Measurements from ENCODE around the gene PCDHA1. TPM values are rescaled to one million over a fixed set of nuclear protein-coding genes. Genes with fewer than 3 reads are reported as not detected.

Gene PCDHA1
- total and polyA plus RNA-seq, 2 donors (not counting 3 experiments of a cell fraction or from before 2014, with no cell fraction given) = 0.04 TPM; not detected in 1

- H2AFZ ChIP-seq (ENCODE audit: low read depth, low read length) = no peak within 1 kb of the TSS
- no peaks in the 10 kb centered on the region for H3K4me1 ChIP-seq (ENCODE audit: control insufficient read depth, extremely low read depth, insufficient read depth, low read length)
- H3K27ac ChIP-seq (ENCODE audit: insufficient read depth, low read depth, low read length) = no peak within 1 kb of the TSS
- DNase-seq (ENCODE audit: low read depth, low spot score) (no peak), FAIRE-seq (no peak)
- H4K20me1 ChIP-seq (replicated peaks; ENCODE audit: control insufficient read depth, extremely low read depth, insufficient read depth, low read length) = no peaks in the 10 kb centered on the region
- BruUV-seq (replicated peaks) = no TSS peak
- no peak within 1 kb of the TSS for H3K4me2 ChIP-seq (ENCODE audit: insufficient read depth, low read length)
- no peaks in the 10 kb centered on the region for H3K27me3 ChIP-seq (ENCODE audit: control insufficient read depth in 2 of 2, insufficient read depth in 2 of 2, low read length in 2 of 2)
- intact Hi-C loops (cut with micrococcal nuclease) = no loop called here
- TF ChIP-seq POLR2AphosphoS5 (IDR thresholded peaks at IDR 0.05; ENCODE audit: insufficient read depth, low read depth, low read length) (no peak), JUN (IDR thresholded peaks at IDR 0.05; ENCODE audit: borderline replicate concordance, insufficient read depth, insufficient read length, low read depth) (no peak), EZH2 (IDR thresholded peaks at IDR 0.05; ENCODE audit: borderline replicate concordance, low read depth, low read length, severe bottlenecking) (no peak), MYC (IDR thresholded peaks at IDR 0.05; ENCODE audit: low read depth, low read length) (no peak), FOS (IDR thresholded peaks at IDR 0.05; ENCODE audit: borderline replicate concordance, insufficient read depth, low read length) (no peak), GATA2 (IDR thresholded peaks at IDR 0.05; ENCODE audit: insufficient read depth, insufficient read length, low read depth, low read length) (no peak), CTCF (IDR thresholded peaks at IDR 0.05; ENCODE audit: extremely low read depth in 1 of 2, insufficient read depth in 1 of 2, low read depth in 1 of 2, low read length in 2 of 2) (no peak), POLR2A (IDR thresholded peaks at IDR 0.05; ENCODE audit: low read depth, low read length) (no peak)
- TF ChIP-seq, protein P1, sequence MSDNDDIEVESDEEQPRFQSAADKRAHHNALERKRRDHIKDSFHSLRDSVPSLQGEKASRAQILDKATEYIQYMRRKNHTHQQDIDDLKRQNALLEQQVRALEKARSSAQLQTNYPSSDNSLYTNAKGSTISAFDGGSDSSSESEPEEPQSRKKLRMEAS (IDR thresholded peaks at IDR 0.05; ENCODE audit: insufficient read depth, insufficient read length) = no peak
- CTCF ChIA-PET = interaction anchor here (1.0 to 1.8 kb wide), 3 partner anchors 11 to 246 kb away, joined by 4 to 5 read pairs (median 4); no protein-coding TSS in a partner anchor
- no peaks in the 10 kb centered on the region for H3K79me2 ChIP-seq (ENCODE audit: control insufficient read depth, insufficient read depth, low read length)
- dilution Hi-C loops (cut with MboI; ENCODE audit: extremely low pct_ligation_motif_present, low sequenced_read_pairs) = no loop called here
- H3K36me3 ChIP-seq (ENCODE audit: control insufficient read depth in 2 of 2, extremely low read depth in 1 of 2, insufficient read depth in 2 of 2, low read length in 2 of 2) = no peaks in the 10 kb centered on the region
- H3K9me3 ChIP-seq (replicated peaks; ENCODE audit: control insufficient read depth, insufficient read depth, low read length) = no peaks in the 10 kb centered on the region
- H3K9ac ChIP-seq (replicated peaks; ENCODE audit: extremely low read depth, insufficient read depth, low read length) = no peak within 1 kb of the TSS
- POLR2A ChIA-PET = no interaction called here
- H3K4me3 ChIP-seq (replicated peaks in 1 of 3; ENCODE audit: insufficient read depth in 1 of 3, low read depth in 1 of 3, low read length in 3 of 3) = no peak within 1 kb of the TSS
- no peaks in the 10 kb centered on the region for H3K9me1 ChIP-seq (replicated peaks; ENCODE audit: control insufficient read depth, extremely low read depth, insufficient read depth, low read length)
Measured at GRCh38 chr5:140794595-140795258, 8.8 kb downstream of the PCDHA1 start, which contains the start of gene PCDHA2. PCDHA2 (plus strand) TSS chr5:140794852.
